PFSK-1 (cell line): ENCODE measurements around the gene HYI.

Experiments used
- FOXP2 ChIP-seq: optimal IDR thresholded peaks from 2 replicates; pipeline ENCODE3; 2011; ENCODE audit warnings: borderline replicate concordance, control low read depth, inconsistent platforms; ENCODE audit not compliant: insufficient read depth; ENCODE audit errors: extremely low read length, extremely low read depth
- POLR2AphosphoS5 ChIP-seq: IDR thresholded peaks from 2 replicates; pipeline ENCODE4 v1.6.1; 2012; ENCODE audit warnings: low read depth, mild to moderate bottlenecking, control low read depth, low read length, moderate library complexity
- REST ChIP-seq, 2 experiments: IDR thresholded peaks; 2 replicates each; pipeline versions ENCODE4 v1.6.1 to v1.8.0; 2011 to 2012; ENCODE audit warnings: low read depth in 2 of 2, low read length in 2 of 2, control low read depth in 1 of 2, inconsistent platforms in 1 of 2, mild to moderate bottlenecking in 1 of 2, moderate library complexity in 1 of 2; ENCODE audit not compliant: insufficient read depth in 1 of 2
- SIN3A ChIP-seq: IDR thresholded peaks from 2 replicates; pipeline ENCODE4 v1.6.1; 2012; ENCODE audit warnings: mild to moderate bottlenecking, low read length, moderate library complexity, borderline replicate concordance; ENCODE audit not compliant: insufficient read depth
- TAF1 ChIP-seq: IDR thresholded peaks from 2 replicates; pipeline ENCODE4 v1.6.1; 2012; ENCODE audit warnings: low read length, control low read depth, borderline replicate concordance; ENCODE audit not compliant: insufficient read depth

GRCh38 chr1:43434256-43434655 is 19.5 kb downstream of the HYI start:
- no peak for TF ChIP-seq POLR2AphosphoS5
- no peak for TF ChIP-seq REST (IDR thresholded peaks at IDR 0.05; ENCODE audit: insufficient read depth in 1 of 2, low read depth in 2 of 2, low read length in 2 of 2)
- TF ChIP-seq SIN3A, result no peak
- no peak for TF ChIP-seq TAF1
- TF ChIP-seq FOXP2, result no peak
